Measurements from ENCODE around the gene SEMA3F.

Gene SEMA3F

GRCh38 chr3:50237754-50238548 is 82.8 kb downstream of the SEMA3F start:
- DNase-seq = no peak

GRCh38 chr3:50238549-50239026 is 83.5 kb downstream of the SEMA3F start:
- no peak for DNase-seq
